Mammary epithelial cell (primary cell): ENCODE data around the gene MAML3.

Experiments
- EZH2 ChIP-seq: IDR thresholded peaks from 2 replicates; pipeline ENCODE4 v1.6.1; 2012; ENCODE audit warnings: low read length, inconsistent platforms, borderline replicate concordance
- TF ChIP-seq, protein P1 (sequence below), 2 donors: IDR thresholded peaks in 1 of 2; conservative IDR thresholded peaks in 1 of 2; 2 replicates each; pipeline ENCODE4 v1.5.1; 2011 to 2012; ENCODE audit warnings: inconsistent platforms in 2 of 2, low read length in 2 of 2, mild to moderate bottlenecking in 2 of 2, control low read depth in 1 of 2, low read depth in 1 of 2; ENCODE audit not compliant: insufficient read depth in 1 of 2; ENCODE audit errors: extremely low read depth in 1 of 2

GRCh38 chr4:140028101-140028500 lies 125.9 kb downstream of the MAML3 start:
- TF ChIP-seq, protein P1, sequence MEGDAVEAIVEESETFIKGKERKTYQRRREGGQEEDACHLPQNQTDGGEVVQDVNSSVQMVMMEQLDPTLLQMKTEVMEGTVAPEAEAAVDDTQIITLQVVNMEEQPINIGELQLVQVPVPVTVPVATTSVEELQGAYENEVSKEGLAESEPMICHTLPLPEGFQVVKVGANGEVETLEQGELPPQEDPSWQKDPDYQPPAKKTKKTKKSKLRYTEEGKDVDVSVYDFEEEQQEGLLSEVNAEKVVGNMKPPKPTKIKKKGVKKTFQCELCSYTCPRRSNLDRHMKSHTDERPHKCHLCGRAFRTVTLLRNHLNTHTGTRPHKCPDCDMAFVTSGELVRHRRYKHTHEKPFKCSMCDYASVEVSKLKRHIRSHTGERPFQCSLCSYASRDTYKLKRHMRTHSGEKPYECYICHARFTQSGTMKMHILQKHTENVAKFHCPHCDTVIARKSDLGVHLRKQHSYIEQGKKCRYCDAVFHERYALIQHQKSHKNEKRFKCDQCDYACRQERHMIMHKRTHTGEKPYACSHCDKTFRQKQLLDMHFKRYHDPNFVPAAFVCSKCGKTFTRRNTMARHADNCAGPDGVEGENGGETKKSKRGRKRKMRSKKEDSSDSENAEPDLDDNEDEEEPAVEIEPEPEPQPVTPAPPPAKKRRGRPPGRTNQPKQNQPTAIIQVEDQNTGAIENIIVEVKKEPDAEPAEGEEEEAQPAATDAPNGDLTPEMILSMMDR (conservative IDR thresholded peaks at IDR 0.05 in 1 of 2, IDR thresholded peaks at IDR 0.05 in 1 of 2; ENCODE audit: extremely low read depth in 1 of 2, insufficient read depth in 1 of 2, low read depth in 1 of 2, low read length in 2 of 2), result no peak
- no peak for TF ChIP-seq EZH2
